K562 (cell line): ENCODE data around the gene CRACR2B. TPM values are rescaled to one million over a fixed set of nuclear protein-coding genes. Genes with fewer than 3 reads are reported as not detected.
A peak's percentile ranks its signal among the peaks of the same experiment; 100 is the strongest.

ENCODE experiments used
- E2F8 ChIP-seq: fragments of 450-650 bp; IDR thresholded peaks from 2 replicates; pipeline ENCODE4 v1.7.1; 2018; ENCODE audit warnings: mild to moderate bottlenecking, low read depth; ENCODE audit not compliant: partially characterized antibody
- ESRRA ChIP-seq: fragments of 450-650 bp; IDR thresholded peaks from 2 replicates; pipeline ENCODE4 v1.6.1; 2014; ENCODE audit warnings: low read depth, mild to moderate bottlenecking, moderate library complexity, borderline replicate concordance
- ETS1 ChIP-seq: conservative IDR thresholded peaks from 2 replicates; pipeline ENCODE4 v1.6.1; 2011; ENCODE audit warnings: low read depth, mild to moderate bottlenecking, low read length; ENCODE audit not compliant: control insufficient read depth
- GMEB1 ChIP-seq: fragments of 250-450 bp; sonication (Bioruptor Pico); IDR thresholded peaks from 2 replicates; pipeline ENCODE4 v1.4.0; 2020; ENCODE audit warnings: mild to moderate bottlenecking
- PRDM10 ChIP-seq: fragments of 450-650 bp; IDR thresholded peaks from 2 replicates; pipeline ENCODE4 v1.6.1; 2018; ENCODE audit not compliant: partially characterized antibody
- PRPF4 ChIP-seq: fragments of 200-400 bp; formaldehyde crosslinking; IDR thresholded peaks from one replicate; pipeline ENCODE4 v1.6.1; 2017; ENCODE audit warnings: low read length, low read depth, mild to moderate bottlenecking; ENCODE audit not compliant: insufficient read depth, poor library complexity, severe bottlenecking
- RBM25 ChIP-seq: fragments of 200-400 bp; formaldehyde crosslinking; IDR thresholded peaks from 2 replicates; pipeline ENCODE4 v1.6.1; 2018; ENCODE audit warnings: low read length, low read depth, moderate library complexity; ENCODE audit not compliant: severe bottlenecking
- SIN3B ChIP-seq: fragments of 450-650 bp; IDR thresholded peaks from 2 replicates; pipeline ENCODE4 v1.6.1; 2017; ENCODE audit warnings: low read depth, mild to moderate bottlenecking, moderate library complexity
- SREBF1 ChIP-seq: fragments of 150-350 bp; IDR thresholded peaks from 2 replicates; pipeline ENCODE4 v1.6.1; 2014; ENCODE audit warnings: antibody characterized with exemption, low read depth, low read length, borderline replicate concordance
- SRSF3 ChIP-seq: fragments of 200-400 bp; formaldehyde crosslinking; IDR thresholded peaks from 2 replicates; pipeline ENCODE4 v1.6.1; 2016; ENCODE audit warnings: mild to moderate bottlenecking, low read length, moderate library complexity; ENCODE audit not compliant: insufficient read depth
- TARDBP ChIP-seq: fragments of 450-650 bp; IDR thresholded peaks from 2 replicates; pipeline ENCODE4 v1.6.1; 2016
- ZNF280B ChIP-seq: fragments of 250-450 bp; sonication (Bioruptor Pico); IDR thresholded peaks from 2 replicates; pipeline ENCODE4 v1.5.1; 2021; ENCODE audit warnings: mild to moderate bottlenecking
- polyA plus RNA-seq, 8 experiments: library from polyadenylated mRNA; depleted of rRNA in 4 of 8; stranded (reverse) in 5 of 8; unstranded in 3 of 8; fragments of >200 nt; fragmentation: Nextera tagmentation in 2 of 8; fragmentation: Illumina TruSeq in 1 of 8; extraction: Ambion mirVana in 2 of 8; extraction: Trizol in 1 of 8; gene quantifications; 2 replicates each; pipeline versions ENCODE4 v1.2.1 to v1.2.3, GENCODE V29; 2011 to 2014; ENCODE audit warnings: inconsistent platforms in 1 of 8, missing spikeins in 1 of 8
- total RNA-seq, 7 experiments: library from RNA; depleted of rRNA in 6 of 7; stranded (reverse); fragments of >200 nt in 6 of 7; fragmentation: Illumina TruSeq in 2 of 7; extraction: Trizol in 2 of 7; gene quantifications; 2 replicates each; pipeline versions ENCODE4 v1.2.1 to v1.2.3, GENCODE V29; 2011 to 2021; ENCODE audit warnings: low replicate concordance in 1 of 7

CRACR2B gene
- total and polyA plus RNA-seq, 9 of the 15 experiments (the other 6 are each of a cell fraction or from before 2014, with no cell fraction given), result 0.10 to 51.0 (median 6.0) TPM

GRCh38 chr11:842370-843002 lies 14.8 kb downstream of the CRACR2B start, which contains the start of the genes POLR2L and TSPAN4 (continued):
- TF ChIP-seq PRPF4 (no peak), ETS1 (peak; percentile 93), ZNF280B (no peak), SREBF1 (0 out of 2 replicates have a peak, but pooled peaks have one; percentile 58), TARDBP (peak; percentile 89), SRSF3 (no peak), E2F8 (no peak), GMEB1 (peak; percentile 58), ESRRA (peak; percentile 89; the same call in 1 of the 2 replicates), PRDM10 (peak; percentile 99), SIN3B (peak; percentile 88), RBM25 (no peak)
